Karpas-422 (cell line): ENCODE data around the gene ANKRD34A. TPM values are rescaled to one million over a fixed set of nuclear protein-coding genes. Genes with fewer than 3 reads are reported as not detected.

ENCODE experiments used
- DNase-seq: peaks from one replicate; pipeline ENCODE4 v3.0.0-alpha.2; 2015
- H2AFZ ChIP-seq: fragments of 200-600 bp; sonication (generic); 2 replicates; pipeline ENCODE4 v1.6.1; 2014; ENCODE audit warnings: antibody characterized with exemption, low read length, mixed read lengths
- H3K27ac ChIP-seq: fragments of 200-600 bp; sonication (generic); 2 replicates; pipeline ENCODE4 v1.5.1; 2014; ENCODE audit warnings: mild to moderate bottlenecking, low read length, moderate library complexity
- H3K27me3 ChIP-seq: fragments of 200-600 bp; sonication (generic); 2 replicates; pipeline ENCODE4 v1.6.1; 2014; ENCODE audit warnings: low read length, mixed read lengths
- H3K36me3 ChIP-seq: fragments of 200-600 bp; sonication (generic); 2 replicates; pipeline ENCODE4 v1.6.1; 2014; ENCODE audit warnings: low read length, mixed read lengths; ENCODE audit not compliant: insufficient read depth
- H3K4me1 ChIP-seq: fragments of 200-600 bp; sonication (generic); 2 replicates; pipeline ENCODE4 v1.6.1; 2014; ENCODE audit warnings: mild to moderate bottlenecking, low read length, mixed read lengths
- H3K4me2 ChIP-seq: fragments of 200-600 bp; sonication (generic); 2 replicates; pipeline ENCODE4 v1.6.1; 2014; ENCODE audit warnings: low read length, low read depth, mild to moderate bottlenecking; ENCODE audit not compliant: poor library complexity, severe bottlenecking
- H3K4me3 ChIP-seq: fragments of 200-600 bp; sonication (generic); 2 replicates; pipeline ENCODE4 v1.5.1; 2014; ENCODE audit warnings: mild to moderate bottlenecking, antibody characterized with exemption, low read length, mixed read lengths
- H3K79me2 ChIP-seq: fragments of 200-600 bp; sonication (generic); 2 replicates; pipeline ENCODE4 v1.6.1; 2014; ENCODE audit warnings: mild to moderate bottlenecking, low read length, mixed read lengths
- H3K9ac ChIP-seq: fragments of 200-600 bp; sonication (generic); 2 replicates; pipeline ENCODE4 v1.6.0; 2014; ENCODE audit warnings: low read length
- H3K9me2 ChIP-seq: fragments of 200-600 bp; sonication (generic), shearing (Covaris generic); replicated peaks from 2 replicates; pipeline ENCODE4 v1.6.0; 2014; ENCODE audit warnings: mild to moderate bottlenecking, low read length, moderate library complexity; ENCODE audit not compliant: insufficient read depth
- H3K9me3 ChIP-seq: fragments of 300-700, 200-600 bp; sonication (generic); 2 replicates; pipeline ENCODE4 v1.6.1; 2014; ENCODE audit warnings: low read length, mixed read lengths
- H4K20me1 ChIP-seq: fragments of 200-600 bp; sonication (generic); 2 replicates; pipeline ENCODE4 v1.6.1; 2014; ENCODE audit warnings: mild to moderate bottlenecking, antibody characterized with exemption, low read length, low read depth; ENCODE audit not compliant: insufficient read depth
- total RNA-seq: library from RNA; depleted of rRNA; stranded (reverse); fragments of >200 nt; shearing (Covaris generic); gene quantifications from 2 replicates; pipeline ENCODE4 v1.2.3, GENCODE V29; 2014; ENCODE audit warnings: low replicate concordance

The ANKRD34A gene
- total RNA-seq, 1 experiment from 2014 or later, result 9.0 TPM

DNA sequence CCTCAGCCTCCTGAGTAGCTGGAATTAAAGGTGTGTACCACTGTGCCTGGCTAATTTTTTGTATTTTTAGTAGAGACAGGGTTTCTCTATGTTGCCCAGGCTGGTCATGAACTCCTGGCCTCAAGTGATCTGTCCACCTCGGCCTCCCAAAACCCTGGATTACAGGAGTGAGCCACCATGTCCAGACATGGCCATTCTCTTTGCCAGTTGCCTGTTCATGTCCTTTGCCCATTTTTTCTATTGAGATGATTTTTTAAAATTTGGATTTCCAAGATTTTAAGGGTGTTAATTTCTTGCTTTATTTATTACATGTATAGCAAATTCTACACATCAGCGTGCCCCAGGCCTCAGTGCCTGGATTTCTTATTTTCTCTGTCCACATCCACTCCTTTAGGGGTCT lies 2.9 kb upstream of the ANKRD34A start:
- DNase-seq, result no peak
- Histone ChIP-seq H3K4me2 (no peak overlapping the region), H4K20me1 (no peaks in the 10 kb centered on the region), H3K9me2 (no peaks in the 10 kb centered on the region), H3K4me1 (peaks cover 22% of the 10 kb centered on the region), H3K4me3 (no peak overlapping the region), H3K27ac (no peak overlapping the region), H3K9ac (no peak overlapping the region), H3K9me3 (peaks cover 5% of the 10 kb centered on the region), H2AFZ (no peak overlapping the region), H3K27me3 (no peaks in the 10 kb centered on the region), H3K79me2 (peaks cover 28% of the 10 kb centered on the region), H3K36me3 (peaks cover 5% of the 10 kb centered on the region)

GRCh38 chr1:145965119-145965744 lies 857 bp upstream of the ANKRD34A start:
- Histone ChIP-seq H3K27ac (peak overlapping the region; percentile 92), H3K4me1 (peaks cover 37% of the 10 kb centered on the region), H3K4me2 (peak overlapping the region; percentile 94), H2AFZ (0 out of 2 replicates have a peak overlapping the region, but pooled peaks have one; percentile 8), H3K27me3 (no peaks in the 10 kb centered on the region), H3K36me3 (peaks cover 5% of the 10 kb centered on the region), H3K9me3 (peaks cover 5% of the 10 kb centered on the region), H3K9ac (peak overlapping the region; percentile 92), H3K79me2 (peaks cover 42% of the 10 kb centered on the region), H3K4me3 (peak overlapping the region; percentile 77), H3K9me2 (no peaks in the 10 kb centered on the region), H4K20me1 (no peaks in the 10 kb centered on the region)
- no peak for DNase-seq

GRCh38 chr1:145963265-145964019 lies 933 bp downstream of the ANKRD34A start:
- H3K9me3 ChIP-seq, result peaks cover 5% of the 10 kb centered on the region
- H3K4me3 ChIP-seq, result peak overlapping the region; percentile 77
- H3K9me2 ChIP-seq, result no peaks in the 10 kb centered on the region
- H3K36me3 ChIP-seq, result peaks cover 5% of the 10 kb centered on the region
- H3K27me3 ChIP-seq, result no peaks in the 10 kb centered on the region
- H3K4me2 ChIP-seq, result peak overlapping the region; percentile 94
- H3K79me2 ChIP-seq, result peaks cover 42% of the 10 kb centered on the region
- H4K20me1 ChIP-seq, result no peaks in the 10 kb centered on the region
- peak overlapping the region; percentile 92 for H3K27ac ChIP-seq
- peak; percentile 70 for DNase-seq
- H2AFZ ChIP-seq, result no peak overlapping the region
- peak overlapping the region; percentile 92 for H3K9ac ChIP-seq
- H3K4me1 ChIP-seq, result peaks cover 55% of the 10 kb centered on the region

GRCh38 chr1:145962157-145963102 lies 1.9 kb downstream of the ANKRD34A start:
- H3K9ac ChIP-seq, result peak overlapping the region; percentile 92

DNA sequence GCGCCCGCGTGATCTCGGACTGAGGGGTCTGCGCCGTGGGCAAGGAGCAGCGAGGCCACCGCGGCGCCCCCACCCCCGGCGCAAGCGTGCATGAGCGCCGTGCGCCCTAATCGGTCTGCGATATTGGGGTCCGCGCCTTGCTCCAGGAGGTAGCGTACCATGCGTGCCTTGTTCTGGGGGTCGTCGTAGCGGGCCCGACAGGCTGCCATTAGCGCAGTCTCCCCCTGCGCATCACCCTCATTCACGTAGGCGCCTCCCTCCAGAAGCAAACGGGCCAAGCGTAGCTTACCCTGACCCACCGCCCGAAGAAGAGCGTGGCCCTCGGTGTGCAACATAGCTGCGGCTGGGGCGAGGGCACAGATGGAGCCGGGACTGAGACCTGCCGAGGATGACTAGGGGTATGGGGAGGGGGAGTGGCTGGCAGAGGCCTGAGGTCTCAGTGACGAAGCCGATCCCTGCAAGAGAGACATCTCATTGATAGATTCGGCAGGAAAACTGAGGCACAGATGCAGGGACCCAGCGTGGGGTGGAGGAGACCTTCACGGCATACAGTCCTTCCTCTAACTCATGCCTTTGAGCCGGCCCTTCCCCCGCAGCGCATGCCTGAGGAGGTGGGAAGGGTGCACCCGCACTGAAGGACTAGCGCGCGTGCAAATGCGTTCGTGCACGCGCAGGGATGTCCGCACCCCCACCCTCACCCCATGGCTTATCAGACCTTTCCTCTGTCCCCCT lies 2.8 kb downstream of the ANKRD34A start:
- Histone ChIP-seq H3K79me2 (peaks cover 39% of the 10 kb centered on the region), H3K9ac (peak overlapping the region; percentile 92), H3K36me3 (no peaks in the 10 kb centered on the region), H3K27me3 (no peaks in the 10 kb centered on the region), H3K4me3 (peak overlapping the region; percentile 77), H2AFZ (no peak overlapping the region), H3K9me3 (no peaks in the 10 kb centered on the region), H3K4me1 (peaks cover 61% of the 10 kb centered on the region), H4K20me1 (no peaks in the 10 kb centered on the region), H3K9me2 (no peaks in the 10 kb centered on the region), H3K4me2 (peak overlapping the region; percentile 94), H3K27ac (peak overlapping the region; percentile 92)
- DNase-seq, result peak; percentile 94

More at GRCh38 chr1:145962157-145963102, 1.9 kb downstream of the ANKRD34A start:
- H2AFZ ChIP-seq, result no peak overlapping the region
- H3K4me1 ChIP-seq, result peaks cover 59% of the 10 kb centered on the region
- peaks cover 2% of the 10 kb centered on the region for H3K9me3 ChIP-seq
- H3K4me2 ChIP-seq, result peak overlapping the region; percentile 94
- H3K36me3 ChIP-seq, result peaks cover 2% of the 10 kb centered on the region
- no peaks in the 10 kb centered on the region for H4K20me1 ChIP-seq
- H3K79me2 ChIP-seq, result peaks cover 35% of the 10 kb centered on the region
- H3K27ac ChIP-seq, result peak overlapping the region; percentile 92
- peak; percentile 85 for DNase-seq
- H3K4me3 ChIP-seq, result peak overlapping the region; percentile 77
- no peaks in the 10 kb centered on the region for H3K9me2 ChIP-seq
- no peaks in the 10 kb centered on the region for H3K27me3 ChIP-seq

GRCh38 chr1:145961109-145961424 lies 3.3 kb downstream of the ANKRD34A start:
- no peaks in the 10 kb centered on the region for H4K20me1 ChIP-seq
- peak overlapping the region; percentile 94 for H3K4me2 ChIP-seq
- H3K4me3 ChIP-seq, result peak overlapping the region; percentile 77
- peaks cover 45% of the 10 kb centered on the region for H3K79me2 ChIP-seq
- H3K9me2 ChIP-seq, result no peaks in the 10 kb centered on the region
- no peak overlapping the region for H2AFZ ChIP-seq
- DNase-seq, result no peak
- H3K9ac ChIP-seq, result peak overlapping the region; percentile 92
- no peaks in the 10 kb centered on the region for H3K9me3 ChIP-seq
- peaks cover 66% of the 10 kb centered on the region for H3K4me1 ChIP-seq
- H3K36me3 ChIP-seq, result 0 out of 2 replicates have a peak, but pooled peaks cover 1% of the 10 kb centered on the region
- peak overlapping the region; percentile 92 for H3K27ac ChIP-seq
- H3K27me3 ChIP-seq, result no peaks in the 10 kb centered on the region

DNA sequence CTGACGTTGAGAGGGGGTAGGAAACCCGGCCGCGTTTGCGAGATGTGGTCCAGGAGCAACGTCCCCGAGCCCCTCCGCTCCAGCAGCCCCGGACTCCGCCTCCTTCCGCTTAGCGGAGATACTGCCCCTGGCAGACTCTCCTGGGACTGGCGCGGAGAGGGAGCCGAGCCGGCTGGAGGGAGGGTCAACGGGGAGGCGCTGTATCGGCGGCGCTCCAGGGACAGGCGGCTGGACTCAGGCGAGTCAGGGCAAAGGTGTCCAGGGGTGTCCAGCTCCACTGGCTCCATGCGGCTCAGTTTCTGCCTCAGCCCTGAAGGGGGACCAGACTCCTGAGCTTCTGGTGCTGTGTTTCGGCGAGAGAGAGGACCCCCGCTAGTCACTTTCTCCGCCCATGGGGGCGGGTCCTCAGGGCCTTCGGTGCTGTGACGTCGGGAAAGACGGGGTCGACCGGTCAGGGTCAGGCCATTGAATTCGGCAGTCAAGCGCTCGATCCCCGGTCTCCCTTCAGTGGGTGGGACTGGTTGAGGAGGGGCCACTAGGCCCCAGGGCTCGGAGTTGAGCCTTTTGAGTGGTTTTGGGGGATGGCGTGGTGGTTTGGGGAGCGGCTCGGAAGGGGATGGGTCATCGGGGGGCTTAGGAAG lies 3.8 kb downstream of the ANKRD34A start:
- Histone ChIP-seq H3K27ac (peak overlapping the region; percentile 92), H3K27me3 (no peaks in the 10 kb centered on the region), H3K4me3 (peak overlapping the region; percentile 77), H3K36me3 (peaks cover 6% of the 10 kb centered on the region; the same call in 1 of the 2 replicates), H3K9ac (peak overlapping the region; percentile 92), H4K20me1 (no peaks in the 10 kb centered on the region), H3K4me2 (peak overlapping the region; percentile 94), H3K9me2 (no peaks in the 10 kb centered on the region), H3K79me2 (peaks cover 48% of the 10 kb centered on the region), H3K9me3 (no peaks in the 10 kb centered on the region), H2AFZ (no peak overlapping the region), H3K4me1 (peaks cover 70% of the 10 kb centered on the region)
- DNase-seq, result peak; percentile 91
